ENCODE measurements around the gene SBNO1. TPM values are rescaled to one million over a fixed set of nuclear protein-coding genes. Genes with fewer than 3 reads are reported as not detected.
"Not testable (repeated sequence)": the region's sequence is repeated elsewhere in the genome, so short reads cannot be mapped to it uniquely, and the experiment has no call there.

Gene SBNO1
- total RNA-seq, 1 experiment from 2014 or later: 60.8 TPM

DNA sequence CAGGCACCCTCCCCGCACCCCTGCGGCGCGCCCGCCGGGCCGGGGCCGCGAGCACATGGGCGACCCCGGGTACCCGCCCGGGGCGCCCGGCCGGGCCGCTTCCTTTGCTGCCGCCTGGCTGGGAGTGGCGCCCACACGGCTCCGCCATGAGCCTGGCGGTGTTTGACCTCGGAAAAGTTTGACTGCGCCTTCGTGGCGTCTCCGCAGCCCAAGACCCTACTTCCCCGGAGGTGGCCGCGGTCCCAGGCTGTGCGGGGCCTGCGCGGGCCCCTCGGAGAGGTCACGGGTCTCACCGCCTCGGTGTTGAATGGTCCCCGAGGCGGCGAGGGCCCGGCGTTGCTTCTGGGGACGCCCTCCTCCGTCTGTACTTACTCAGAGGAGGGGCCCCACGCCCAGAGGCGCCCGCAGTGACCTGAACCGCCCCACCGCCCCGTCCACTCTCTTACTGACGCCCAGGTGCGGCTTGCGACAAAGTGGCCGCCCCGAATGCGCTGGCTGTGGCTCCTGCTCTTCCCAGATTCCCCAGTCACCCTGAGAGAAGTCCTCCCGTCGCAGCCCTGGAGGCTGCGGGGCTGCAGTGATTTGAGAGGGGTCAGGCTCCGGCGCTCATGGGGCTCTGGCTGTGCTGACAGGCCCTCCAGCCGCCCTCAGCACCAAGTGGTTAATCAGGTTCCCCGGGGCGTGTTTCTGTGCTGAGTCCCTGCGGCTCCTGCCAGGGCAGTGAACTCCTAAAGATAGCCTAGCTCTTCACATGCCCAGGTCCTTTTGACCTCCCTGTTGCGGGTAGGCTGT is 25.1 kb upstream of the SBNO1 start:
- peak; percentile 60 for DNase-seq
- no peaks in the 10 kb centered on the region for H3K9me3 Mint-ChIP-seq (ENCODE audit: low read depth, unreplicated experiment)
- H3K27ac Mint-ChIP-seq (ENCODE audit: unreplicated experiment): peak overlapping the region; percentile 88
- peaks cover 27% of the 10 kb centered on the region for H3K4me1 Mint-ChIP-seq (ENCODE audit: low read depth, unreplicated experiment)
- CTCF ChIA-PET: no interaction called here
- no TSS peak for BruUV-seq (replicated peaks)
- H3K27me3 Mint-ChIP-seq (ENCODE audit: unreplicated experiment): no peaks in the 10 kb centered on the region
- peak overlapping the region; percentile 94 for H3K4me3 Mint-ChIP-seq (ENCODE audit: low read depth, unreplicated experiment)
- TF ChIP-seq, protein P1, sequence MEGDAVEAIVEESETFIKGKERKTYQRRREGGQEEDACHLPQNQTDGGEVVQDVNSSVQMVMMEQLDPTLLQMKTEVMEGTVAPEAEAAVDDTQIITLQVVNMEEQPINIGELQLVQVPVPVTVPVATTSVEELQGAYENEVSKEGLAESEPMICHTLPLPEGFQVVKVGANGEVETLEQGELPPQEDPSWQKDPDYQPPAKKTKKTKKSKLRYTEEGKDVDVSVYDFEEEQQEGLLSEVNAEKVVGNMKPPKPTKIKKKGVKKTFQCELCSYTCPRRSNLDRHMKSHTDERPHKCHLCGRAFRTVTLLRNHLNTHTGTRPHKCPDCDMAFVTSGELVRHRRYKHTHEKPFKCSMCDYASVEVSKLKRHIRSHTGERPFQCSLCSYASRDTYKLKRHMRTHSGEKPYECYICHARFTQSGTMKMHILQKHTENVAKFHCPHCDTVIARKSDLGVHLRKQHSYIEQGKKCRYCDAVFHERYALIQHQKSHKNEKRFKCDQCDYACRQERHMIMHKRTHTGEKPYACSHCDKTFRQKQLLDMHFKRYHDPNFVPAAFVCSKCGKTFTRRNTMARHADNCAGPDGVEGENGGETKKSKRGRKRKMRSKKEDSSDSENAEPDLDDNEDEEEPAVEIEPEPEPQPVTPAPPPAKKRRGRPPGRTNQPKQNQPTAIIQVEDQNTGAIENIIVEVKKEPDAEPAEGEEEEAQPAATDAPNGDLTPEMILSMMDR (IDR thresholded peaks at IDR 0.05; ENCODE audit: unreplicated experiment): no peak
- intact Hi-C loops (cut with micrococcal nuclease; ENCODE audit: unreplicated experiment): no loop called here
- peaks cover 55% of the 10 kb centered on the region for H3K36me3 Mint-ChIP-seq (ENCODE audit: insufficient read depth, unreplicated experiment)

DNA sequence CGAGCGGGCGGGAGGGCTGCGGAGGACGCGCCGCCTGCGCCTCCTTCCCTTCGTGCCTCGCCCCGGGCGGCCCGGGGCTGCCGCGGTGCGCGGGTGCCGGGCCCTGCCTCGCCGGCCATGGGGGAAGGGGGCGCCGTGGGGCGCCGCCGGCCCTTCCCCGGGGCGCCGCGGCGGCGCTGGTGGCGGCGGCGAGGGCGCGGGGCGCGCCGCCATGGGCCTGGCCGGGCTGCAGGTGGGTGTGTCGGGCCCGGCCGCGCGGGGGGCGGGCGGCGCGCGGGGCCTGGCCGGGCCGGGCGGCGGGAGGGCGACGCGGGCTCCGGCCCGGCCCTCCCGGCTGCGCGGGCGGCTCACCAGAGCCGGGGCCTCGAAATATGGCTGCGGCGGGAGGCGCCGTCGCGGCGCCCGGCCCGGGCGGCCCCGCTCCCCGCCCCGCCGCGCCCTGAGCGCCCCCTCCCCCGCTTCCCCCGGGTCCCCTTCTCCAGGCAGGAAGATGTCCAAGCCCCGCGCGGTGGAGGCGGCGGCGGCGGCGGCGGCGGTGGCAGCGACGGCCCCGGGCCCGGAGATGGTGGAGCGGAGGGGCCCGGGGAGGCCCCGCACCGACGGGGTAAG is 24.4 kb upstream of the SBNO1 start:
- peak; percentile 31 for DNase-seq
- Mint-ChIP-seq H3K27ac (ENCODE audit: unreplicated experiment) (no peak overlapping the region), H3K9me3 (ENCODE audit: low read depth, unreplicated experiment) (no peaks in the 10 kb centered on the region), H3K27me3 (ENCODE audit: unreplicated experiment) (no peaks in the 10 kb centered on the region), H3K36me3 (ENCODE audit: insufficient read depth, unreplicated experiment) (peaks cover 58% of the 10 kb centered on the region), H3K4me1 (ENCODE audit: low read depth, unreplicated experiment) (peaks cover 27% of the 10 kb centered on the region), H3K4me3 (ENCODE audit: low read depth, unreplicated experiment) (peak overlapping the region; percentile 94)
- BruUV-seq (replicated peaks): no TSS peak
- intact Hi-C loops (cut with micrococcal nuclease; ENCODE audit: unreplicated experiment): no loop called here
- CTCF ChIA-PET: interaction anchor here (0.5 to 0.6 kb wide), 2 partner anchors 22 to 24 kb away, joined by 3 to 4 read pairs; partner anchors contain the start of gene SBNO1
- TF ChIP-seq, protein P1 (IDR thresholded peaks at IDR 0.05; ENCODE audit: unreplicated experiment): no peak

DNA sequence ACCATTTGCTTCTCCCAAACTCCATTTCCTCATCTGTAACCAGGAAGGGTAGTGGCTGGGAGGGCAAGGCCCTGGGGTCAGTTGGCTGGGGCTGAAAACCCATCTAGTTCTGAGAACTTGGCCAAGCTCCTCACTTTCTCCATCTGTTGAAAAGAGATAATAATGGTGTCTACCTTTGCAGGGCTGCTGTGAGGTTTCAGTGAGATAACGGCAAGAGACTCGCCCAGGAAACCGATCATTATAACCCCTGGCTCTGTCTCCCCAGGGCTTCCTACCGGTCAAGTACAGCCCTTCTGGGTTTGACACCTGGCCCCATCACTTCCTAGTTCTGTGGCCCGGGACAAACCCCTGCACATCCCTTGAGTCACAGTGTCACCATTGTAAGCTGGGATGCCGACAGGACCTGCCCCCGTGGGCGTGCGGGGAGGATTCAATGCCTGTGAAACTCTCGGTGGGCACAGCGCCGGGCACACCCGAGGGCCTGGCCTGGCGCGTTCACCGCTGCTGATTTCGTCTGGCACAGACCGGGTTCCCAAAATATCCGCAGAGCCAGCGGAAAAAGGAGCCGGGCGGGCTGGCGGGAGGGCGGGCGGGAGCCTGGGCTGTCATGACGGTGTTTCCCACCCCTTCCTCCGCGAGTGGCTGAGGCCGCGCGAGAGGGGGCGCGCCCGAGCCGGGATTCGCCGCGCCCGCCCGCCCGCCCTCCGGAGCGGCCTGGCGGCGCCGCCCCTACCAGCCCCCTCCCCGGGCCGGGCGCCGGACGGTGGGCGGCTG is 23.7 kb upstream of the SBNO1 start:
- intact Hi-C loops (cut with micrococcal nuclease; ENCODE audit: unreplicated experiment): no loop called here
- H3K36me3 Mint-ChIP-seq (ENCODE audit: insufficient read depth, unreplicated experiment): peaks cover 61% of the 10 kb centered on the region
- H3K27ac Mint-ChIP-seq (ENCODE audit: unreplicated experiment): peak overlapping the region; percentile 77
- TF ChIP-seq, protein P1 (IDR thresholded peaks at IDR 0.05; ENCODE audit: unreplicated experiment): no peak
- no peaks in the 10 kb centered on the region for H3K27me3 Mint-ChIP-seq (ENCODE audit: unreplicated experiment)
- peak overlapping the region; percentile 66 for H3K4me3 Mint-ChIP-seq (ENCODE audit: low read depth, unreplicated experiment)
- CTCF ChIA-PET: interaction anchor here (0.5 to 0.6 kb wide), 2 partner anchors 22 to 23 kb away, joined by 3 to 4 read pairs; partner anchors contain the start of gene SBNO1
- H3K9me3 Mint-ChIP-seq (ENCODE audit: low read depth, unreplicated experiment): no peaks in the 10 kb centered on the region
- peak; percentile 85 for DNase-seq
- BruUV-seq (replicated peaks): no TSS peak
- H3K4me1 Mint-ChIP-seq (ENCODE audit: low read depth, unreplicated experiment): peaks cover 27% of the 10 kb centered on the region

DNA sequence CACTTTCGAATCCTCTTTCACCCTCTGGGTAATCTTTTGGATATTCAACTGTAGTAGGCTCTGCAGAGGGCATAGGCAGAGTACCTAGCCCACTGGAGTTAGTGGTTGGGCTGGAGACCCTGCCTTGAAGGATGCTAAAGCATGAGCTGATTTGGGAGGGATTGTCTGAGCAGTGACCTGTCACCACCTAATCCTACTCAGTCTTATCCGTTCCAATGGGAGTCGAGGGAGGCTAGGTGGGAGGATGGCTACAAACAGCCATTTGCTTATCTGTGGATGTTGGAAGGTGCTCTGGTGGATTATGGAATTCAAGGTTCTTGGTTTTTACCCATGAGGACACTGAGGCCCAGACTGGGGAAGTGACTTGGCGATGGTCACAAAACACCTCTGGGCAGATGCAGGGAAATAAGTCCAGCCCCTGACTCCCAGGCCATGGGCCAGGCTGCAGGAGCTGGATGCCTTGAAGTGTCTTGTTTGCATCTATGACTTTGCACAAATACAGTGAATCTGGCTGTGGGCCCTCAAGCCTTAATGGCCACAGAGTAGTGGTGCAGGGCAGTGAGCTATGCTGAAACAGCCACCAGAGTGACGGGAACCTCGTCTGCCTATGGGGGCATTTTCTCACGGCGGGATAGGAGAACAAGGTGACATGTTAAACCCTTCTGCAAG is 23.0 kb upstream of the SBNO1 start:
- peaks cover 57% of the 10 kb centered on the region for H3K36me3 Mint-ChIP-seq (ENCODE audit: insufficient read depth, unreplicated experiment)
- peak overlapping the region; percentile 66 for H3K4me3 Mint-ChIP-seq (ENCODE audit: low read depth, unreplicated experiment)
- DNase-seq: no peak
- H3K27me3 Mint-ChIP-seq (ENCODE audit: unreplicated experiment): no peaks in the 10 kb centered on the region
- intact Hi-C loops (cut with micrococcal nuclease; ENCODE audit: unreplicated experiment): no loop called here
- CTCF ChIA-PET: no interaction called here
- TF ChIP-seq, protein P1 (IDR thresholded peaks at IDR 0.05; ENCODE audit: unreplicated experiment): no peak
- BruUV-seq (replicated peaks): no TSS peak
- H3K9me3 Mint-ChIP-seq (ENCODE audit: low read depth, unreplicated experiment): no peaks in the 10 kb centered on the region
- H3K27ac Mint-ChIP-seq (ENCODE audit: unreplicated experiment): peak overlapping the region; percentile 77
- peaks cover 27% of the 10 kb centered on the region for H3K4me1 Mint-ChIP-seq (ENCODE audit: low read depth, unreplicated experiment)

DNA sequence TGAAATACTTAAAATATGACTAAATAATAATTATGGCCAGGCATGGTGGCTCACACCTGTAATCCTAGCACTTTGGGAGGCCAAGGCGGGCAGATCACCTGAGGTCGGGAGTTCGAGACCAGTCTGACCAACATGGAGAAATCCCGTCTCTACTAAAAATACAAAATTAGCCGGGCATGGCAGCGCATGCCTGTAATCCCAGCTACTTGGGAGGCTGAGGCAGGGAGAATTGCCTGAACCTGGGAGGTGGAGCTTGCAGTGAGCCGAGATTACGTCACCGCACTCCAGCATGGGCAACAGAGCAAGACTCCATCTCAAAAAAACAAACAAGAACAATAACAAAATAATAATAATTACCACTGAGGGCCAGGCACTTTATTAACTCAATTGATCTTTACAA is 20.9 kb upstream of the SBNO1 start:
- H3K9me3 Mint-ChIP-seq (ENCODE audit: low read depth, unreplicated experiment); intact Hi-C loops (cut with micrococcal nuclease; ENCODE audit: unreplicated experiment); H3K27me3 Mint-ChIP-seq (ENCODE audit: unreplicated experiment); H3K4me3 Mint-ChIP-seq (ENCODE audit: low read depth, unreplicated experiment); DNase-seq; H3K27ac Mint-ChIP-seq (ENCODE audit: unreplicated experiment): not testable (repeated sequence)
- CTCF ChIA-PET: interaction anchor here (0.6 to 1.2 kb wide), 2 partner anchors 20 to 185 kb away, joined by 3 to 11 read pairs; no protein-coding TSS in a partner anchor
- Mint-ChIP-seq H3K36me3 (ENCODE audit: insufficient read depth, unreplicated experiment) (peaks cover 45% of the 10 kb centered on the region), H3K4me1 (ENCODE audit: low read depth, unreplicated experiment) (peaks cover 24% of the 10 kb centered on the region)
- TSS peak; percentile 28 for BruUV-seq (replicated peaks)

Measured in Calu3 (cell line).